BLaER1 treated with 17β-estradiol and CSF1 and Interleukin-3, amounts not matched to agents 10 nM and 100 nM (cell line): ENCODE measurements around the gene CASZ1.

Experiments
- H3K27ac ChIP-seq, 11 experiments: shearing (Covaris generic); formaldehyde crosslinking; 2 replicates each; pipeline ENCODE4 v1.8.1; 2022
- H3K27me3 ChIP-seq, 11 experiments: shearing (Covaris generic); formaldehyde crosslinking; 2 replicates each; pipeline ENCODE4 v1.8.1; 2022
- H3K36me3 ChIP-seq, 11 experiments: shearing (Covaris generic); formaldehyde crosslinking; 2 replicates each; pipeline ENCODE4 v1.8.1; 2022
- H3K4me1 ChIP-seq, 10 experiments: shearing (Covaris generic); formaldehyde crosslinking; 2 replicates each; pipeline ENCODE4 v1.8.1; 2022
- H3K4me2 ChIP-seq, 11 experiments: shearing (Covaris generic); formaldehyde crosslinking; 2 replicates each; pipeline ENCODE4 v1.8.1; 2022
- H3K4me3 ChIP-seq, 10 experiments: shearing (Covaris generic); formaldehyde crosslinking; 2 replicates each; pipeline ENCODE4 v1.8.1; 2022
- H3K9ac ChIP-seq, 11 experiments: shearing (Covaris generic); formaldehyde crosslinking; 2 replicates each; pipeline ENCODE4 v1.8.1; 2022
- H3K9me3 ChIP-seq, 11 experiments: shearing (Covaris generic); formaldehyde crosslinking; replicated peaks in 1 of 11; 2 replicates each; pipeline ENCODE4 v1.8.1; 2022
- H4K20me1 ChIP-seq, 11 experiments: shearing (Covaris generic); formaldehyde crosslinking; 2 replicates each; pipeline ENCODE4 v1.8.1; 2022
- Cebpa-rat ChIP-seq, 11 experiments: shearing (Covaris generic); IDR thresholded peaks; 2 replicates each; pipeline ENCODE4 v1.8.1; 2022

The CASZ1 gene

DNA sequence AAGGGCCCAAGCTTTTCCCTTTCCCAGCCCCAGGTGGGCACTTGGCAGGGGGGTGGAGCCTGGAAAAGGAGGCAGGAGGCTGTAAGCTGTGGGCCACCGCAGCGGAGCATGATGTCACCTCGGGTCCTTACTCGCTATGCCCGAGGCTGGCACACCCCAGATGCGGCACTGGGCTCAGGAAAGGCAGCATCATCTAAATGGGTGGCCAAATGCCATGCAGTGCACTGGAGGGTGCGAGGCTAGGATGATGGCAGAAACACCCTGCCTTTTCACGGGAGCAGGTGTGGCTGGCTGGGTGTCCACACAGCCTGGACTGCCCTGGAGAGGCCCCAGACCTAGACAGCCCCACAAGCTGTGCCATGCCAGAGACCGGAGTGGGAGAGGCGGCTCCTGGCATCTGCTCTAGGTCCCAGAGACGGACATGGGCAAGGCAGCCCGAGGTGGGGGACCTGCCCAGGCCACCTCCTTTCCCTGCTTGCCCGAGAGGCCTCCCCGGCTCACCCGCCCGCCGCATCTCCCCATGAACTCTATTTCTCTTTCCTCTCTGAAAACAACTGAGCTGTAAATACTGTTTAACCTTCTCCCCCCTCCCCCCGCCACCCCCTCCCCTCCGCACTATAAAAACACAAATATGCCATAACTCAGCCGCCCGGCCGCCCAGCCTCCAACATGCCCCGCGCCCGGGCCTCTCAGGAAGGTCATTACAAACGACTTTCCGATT lies 124.7 kb downstream of the CASZ1 start:
- Histone ChIP-seq H3K27ac (no peak overlapping the region), H4K20me1 (peaks cover 0 to 28% (median 4%) of the 10 kb centered on the region in 11 experiments; a peak in 7 of 22 replicates), H3K9ac (0 out of 22 replicates have a peak overlapping the region, but pooled peaks of 1 of the 11 experiments have one; percentile 6), H3K36me3 (no peaks in the 10 kb centered on the region), H3K9me3 (no peaks in the 10 kb centered on the region), H3K4me2 (peak overlapping the region in 9 of 11 experiments; percentile 65 to 93 (median 71); a peak in 17 of 22 replicates), H3K4me1 (peaks cover 15 to 54% (median 42%) of the 10 kb centered on the region in 10 experiments), H3K27me3 (no peaks in the 10 kb centered on the region), H3K4me3 (no peak overlapping the region)
- no peak for TF ChIP-seq Cebpa-rat (IDR thresholded peaks at IDR 0.05)

DNA sequence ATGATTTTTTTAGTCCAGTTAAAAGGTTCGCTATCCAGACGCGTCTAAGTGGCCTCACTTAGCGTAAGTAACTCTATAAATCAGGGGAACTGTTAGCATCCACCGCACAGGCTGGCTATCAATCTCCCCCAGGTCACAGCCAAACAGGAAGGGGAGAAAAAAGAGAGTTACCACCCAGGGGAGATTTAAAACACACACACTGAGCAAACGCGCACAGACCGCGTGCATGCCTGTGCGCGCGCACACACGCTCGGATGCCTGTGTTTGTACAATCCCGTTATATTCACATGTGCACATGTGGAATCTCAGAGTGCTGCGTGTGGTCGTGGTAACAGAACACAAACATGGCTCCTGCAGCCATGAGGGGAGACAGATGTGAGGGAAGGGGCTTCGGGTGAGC lies 125.4 kb downstream of the CASZ1 start:
- H3K4me1 ChIP-seq: peaks cover 13 to 47% (median 35%) of the 10 kb centered on the region in 10 experiments
- TF ChIP-seq Cebpa-rat (IDR thresholded peaks at IDR 0.05): no peak
- peak overlapping the region; percentile 42 to 93 (median 71); a peak in 20 of 22 replicates for H3K4me2 ChIP-seq
- H3K36me3 ChIP-seq: no peaks in the 10 kb centered on the region
- no peak overlapping the region for H3K27ac ChIP-seq
- no peak overlapping the region for H3K4me3 ChIP-seq
- H3K9me3 ChIP-seq: no peaks in the 10 kb centered on the region
- no peaks in the 10 kb centered on the region for H3K27me3 ChIP-seq
- H4K20me1 ChIP-seq: peaks cover 0 to 23% (median 0%) of the 10 kb centered on the region in 11 experiments; a peak in 6 of 22 replicates
- 0 out of 22 replicates have a peak overlapping the region, but pooled peaks of 2 of the 11 experiments have one; percentile 6 to 9 for H3K9ac ChIP-seq

- Histone ChIP-seq H3K27ac (0 out of 22 replicates have a peak overlapping the region, but pooled peaks of 1 of the 11 experiments have one; percentile 4), H3K4me1 (peaks cover 13 to 45% (median 31%) of the 10 kb centered on the region in 10 experiments), H3K4me3 (no peak overlapping the region), H3K9me3 (no peaks in the 10 kb centered on the region), H3K4me2 (peak overlapping the region; percentile 42 to 93 (median 71)), H3K27me3 (no peaks in the 10 kb centered on the region), H3K36me3 (no peaks in the 10 kb centered on the region; a peak in 1 of 22 replicates), H4K20me1 (peaks cover 0 to 24% (median 0%) of the 10 kb centered on the region in 11 experiments; a peak in 6 of 22 replicates), H3K9ac (0 out of 22 replicates have a peak overlapping the region, but pooled peaks of 1 of the 11 experiments have one; percentile 9)
- TF ChIP-seq Cebpa-rat (IDR thresholded peaks at IDR 0.05): no peak
These were observed 126.3 kb downstream of the CASZ1 start for GRCh38 chr1:10670190-10670589.

GRCh38 chr1:10669570-10669969 lies 126.9 kb downstream of the CASZ1 start:
- Histone ChIP-seq H3K9me3 (no peaks in the 10 kb centered on the region), H3K36me3 (no peaks in the 10 kb centered on the region; a peak in 1 of 22 replicates), H3K4me1 (peaks cover 13 to 45% (median 31%) of the 10 kb centered on the region in 10 experiments), H3K27ac (no peak overlapping the region), H3K4me2 (peak overlapping the region in 3 of 11 experiments; percentile 81 to 93 (median 88); a peak in 5 of 22 replicates), H3K4me3 (no peak overlapping the region), H3K27me3 (no peaks in the 10 kb centered on the region), H4K20me1 (peaks cover 0 to 22% (median 0%) of the 10 kb centered on the region in 11 experiments; a peak in 6 of 22 replicates), H3K9ac (no peak overlapping the region)
- no peak for TF ChIP-seq Cebpa-rat (IDR thresholded peaks at IDR 0.05)

GRCh38 chr1:10667861-10668761 lies 128.3 kb downstream of the CASZ1 start:
- TF ChIP-seq Cebpa-rat (IDR thresholded peaks at IDR 0.05): no peak
- peak overlapping the region in 3 of 11 experiments; percentile 21 to 27 (median 21); a peak in 3 of 22 replicates for H3K4me2 ChIP-seq
- no peaks in the 10 kb centered on the region for H3K9me3 ChIP-seq
- no peak overlapping the region for H3K9ac ChIP-seq
- H3K4me1 ChIP-seq: peaks cover 15 to 54% (median 41%) of the 10 kb centered on the region in 10 experiments
- H3K4me3 ChIP-seq: no peak overlapping the region
- no peaks in the 10 kb centered on the region; a peak in 1 of 22 replicates for H3K36me3 ChIP-seq
- H4K20me1 ChIP-seq: peaks cover 0 to 10% (median 0%) of the 10 kb centered on the region in 11 experiments; a peak in 5 of 22 replicates
- no peak overlapping the region for H3K27ac ChIP-seq
- H3K27me3 ChIP-seq: no peaks in the 10 kb centered on the region

GRCh38 chr1:10665930-10666850 lies 130.3 kb downstream of the CASZ1 start:
- Histone ChIP-seq H3K4me3 (no peak overlapping the region), H3K27me3 (no peaks in the 10 kb centered on the region), H4K20me1 (peaks cover 0 to 10% (median 0%) of the 10 kb centered on the region in 11 experiments; a peak in 5 of 22 replicates), H3K36me3 (no peaks in the 10 kb centered on the region; a peak in 1 of 22 replicates), H3K9ac (no peak overlapping the region), H3K4me2 (peak overlapping the region in 2 of 11 experiments; percentile 5 to 21; a peak in 2 of 22 replicates), H3K4me1 (peaks cover 13 to 54% (median 42%) of the 10 kb centered on the region in 10 experiments), H3K9me3 (no peaks in the 10 kb centered on the region), H3K27ac (no peak overlapping the region)
- TF ChIP-seq Cebpa-rat (IDR thresholded peaks at IDR 0.05): no peak

DNA sequence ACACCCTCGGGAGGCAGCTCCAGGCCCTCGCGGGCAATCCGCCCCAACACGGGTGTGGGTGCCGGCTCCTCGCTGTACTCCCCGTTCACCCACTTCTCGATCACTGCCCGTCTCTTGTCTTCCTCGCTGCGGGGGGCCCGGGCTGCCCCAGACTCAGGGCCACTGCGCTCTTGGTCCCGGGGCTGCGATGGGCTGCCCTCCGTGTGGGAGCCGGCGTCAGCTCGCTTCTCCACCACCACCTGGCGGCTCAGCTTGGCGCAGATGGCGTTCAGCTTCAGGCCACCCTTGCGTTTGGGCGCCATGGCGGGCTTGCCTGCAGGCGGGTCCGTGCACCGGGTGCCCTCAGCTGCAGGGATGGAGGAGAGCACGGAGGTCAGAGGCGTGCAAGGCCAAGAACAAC lies 131.2 kb downstream of the CASZ1 start:
- Histone ChIP-seq H3K4me2 (no peak overlapping the region), H3K27me3 (no peaks in the 10 kb centered on the region), H4K20me1 (peaks cover 0 to 10% (median 0%) of the 10 kb centered on the region in 11 experiments; a peak in 3 of 22 replicates), H3K9ac (no peak overlapping the region), H3K27ac (no peak overlapping the region), H3K4me1 (peaks cover 3 to 44% (median 32%) of the 10 kb centered on the region in 10 experiments), H3K4me3 (no peak overlapping the region), H3K36me3 (no peaks in the 10 kb centered on the region; a peak in 1 of 22 replicates), H3K9me3 (no peaks in the 10 kb centered on the region)
- no peak for TF ChIP-seq Cebpa-rat (IDR thresholded peaks at IDR 0.05)

- no peak overlapping the region for H3K4me3 ChIP-seq
- no peak for TF ChIP-seq Cebpa-rat (IDR thresholded peaks at IDR 0.05)
- H3K4me2 ChIP-seq: peak overlapping the region in 4 of 11 experiments; percentile 74 to 87 (median 81); a peak in 5 of 22 replicates
- peaks cover 0 to 39% (median 27%) of the 10 kb centered on the region in 10 experiments; a peak in 18 of 20 replicates for H3K4me1 ChIP-seq
- H3K9me3 ChIP-seq: no peaks in the 10 kb centered on the region
- H3K36me3 ChIP-seq: no peaks in the 10 kb centered on the region; a peak in 1 of 22 replicates
- H3K27ac ChIP-seq: no peak overlapping the region
- H3K27me3 ChIP-seq: no peaks in the 10 kb centered on the region
- H3K9ac ChIP-seq: peak overlapping the region in 1 of 11 experiments; percentile 59; a peak in 1 of 22 replicates
- peaks cover 0 to 10% (median 0%) of the 10 kb centered on the region in 11 experiments; a peak in 3 of 22 replicates for H4K20me1 ChIP-seq
These were observed 132.2 kb downstream of the CASZ1 start for GRCh38 chr1:10664251-10664650.
